Endothelial cell of umbilical vein (primary cell): Measurements from ENCODE around the gene PWP1.

ENCODE experiments used
- EZH2 ChIP-seq: IDR thresholded peaks from 2 replicates; pipeline ENCODE4 v1.6.1; 2012; ENCODE audit warnings: borderline replicate concordance, low read depth, mild to moderate bottlenecking, moderate library complexity, low read length, inconsistent platforms; ENCODE audit not compliant: severe bottlenecking
- FOS ChIP-seq: IDR thresholded peaks from 2 replicates; pipeline ENCODE4 v1.6.1; 2011; ENCODE audit warnings: mild to moderate bottlenecking, low read length, moderate library complexity, borderline replicate concordance; ENCODE audit not compliant: insufficient read depth
- JUN ChIP-seq: IDR thresholded peaks from 2 replicates; pipeline ENCODE4 v1.6.1; 2011; ENCODE audit warnings: borderline replicate concordance, low read depth; ENCODE audit not compliant: insufficient read length, insufficient read depth
- MYC ChIP-seq: IDR thresholded peaks from one replicate; pipeline ENCODE4 v1.6.1; 2011; ENCODE audit warnings: mild to moderate bottlenecking, low read depth, low read length
- POLR2A ChIP-seq: IDR thresholded peaks from 2 replicates; pipeline ENCODE4 v1.6.1; 2012; ENCODE audit warnings: low read depth, mild to moderate bottlenecking, control low read depth, low read length
- POLR2AphosphoS5 ChIP-seq: IDR thresholded peaks from 2 replicates; pipeline ENCODE4 v1.6.1; 2012; ENCODE audit warnings: low read depth, mild to moderate bottlenecking, control low read depth, low read length, moderate library complexity; ENCODE audit not compliant: insufficient read depth
- TF ChIP-seq, protein P1 (sequence below), 2 donors: IDR thresholded peaks; 1 replicate in 1 of 2; 2 replicates in 1 of 2; pipeline ENCODE4 v1.5.1; 2011; ENCODE audit warnings: low read length in 2 of 2, mild to moderate bottlenecking in 2 of 2, moderate library complexity in 2 of 2, control low read depth in 1 of 2, inconsistent platforms in 1 of 2, low read depth in 1 of 2; ENCODE audit not compliant: insufficient read depth in 1 of 2; ENCODE audit errors: extremely low read depth in 1 of 2
- TF ChIP-seq, protein P2 (sequence below): IDR thresholded peaks from 2 replicates; pipeline ENCODE4 v1.6.1; 2011; ENCODE audit not compliant: insufficient read depth, insufficient read length

DNA sequence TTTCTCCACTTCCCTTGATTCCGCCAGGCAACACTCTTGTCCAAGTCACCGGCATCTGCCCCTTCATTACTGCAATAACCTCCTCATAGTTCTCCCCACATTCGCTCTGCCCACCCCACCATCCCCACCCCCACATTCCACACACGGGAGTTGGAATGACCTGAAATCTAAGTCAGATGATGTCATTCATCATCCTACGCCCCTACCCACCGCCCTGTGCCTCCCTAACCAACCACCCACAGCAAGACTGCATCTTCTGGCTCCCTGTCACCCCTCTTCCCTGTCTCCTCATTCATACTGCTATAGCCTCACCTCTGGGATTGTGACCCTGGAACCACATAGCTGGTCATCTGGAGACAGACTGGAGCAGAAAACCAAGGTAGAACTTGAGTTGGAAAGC is 7.9 kb upstream of the PWP1 start:
- TF ChIP-seq POLR2AphosphoS5 (no peak), POLR2A (no peak), EZH2 (no peak), JUN (no peak), MYC (no peak), FOS (no peak)
- TF ChIP-seq, protein P1, sequence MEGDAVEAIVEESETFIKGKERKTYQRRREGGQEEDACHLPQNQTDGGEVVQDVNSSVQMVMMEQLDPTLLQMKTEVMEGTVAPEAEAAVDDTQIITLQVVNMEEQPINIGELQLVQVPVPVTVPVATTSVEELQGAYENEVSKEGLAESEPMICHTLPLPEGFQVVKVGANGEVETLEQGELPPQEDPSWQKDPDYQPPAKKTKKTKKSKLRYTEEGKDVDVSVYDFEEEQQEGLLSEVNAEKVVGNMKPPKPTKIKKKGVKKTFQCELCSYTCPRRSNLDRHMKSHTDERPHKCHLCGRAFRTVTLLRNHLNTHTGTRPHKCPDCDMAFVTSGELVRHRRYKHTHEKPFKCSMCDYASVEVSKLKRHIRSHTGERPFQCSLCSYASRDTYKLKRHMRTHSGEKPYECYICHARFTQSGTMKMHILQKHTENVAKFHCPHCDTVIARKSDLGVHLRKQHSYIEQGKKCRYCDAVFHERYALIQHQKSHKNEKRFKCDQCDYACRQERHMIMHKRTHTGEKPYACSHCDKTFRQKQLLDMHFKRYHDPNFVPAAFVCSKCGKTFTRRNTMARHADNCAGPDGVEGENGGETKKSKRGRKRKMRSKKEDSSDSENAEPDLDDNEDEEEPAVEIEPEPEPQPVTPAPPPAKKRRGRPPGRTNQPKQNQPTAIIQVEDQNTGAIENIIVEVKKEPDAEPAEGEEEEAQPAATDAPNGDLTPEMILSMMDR (IDR thresholded peaks at IDR 0.05; ENCODE audit: extremely low read depth in 1 of 2, insufficient read depth in 1 of 2, low read depth in 1 of 2, low read length in 2 of 2): no peak
- TF ChIP-seq, protein P2, sequence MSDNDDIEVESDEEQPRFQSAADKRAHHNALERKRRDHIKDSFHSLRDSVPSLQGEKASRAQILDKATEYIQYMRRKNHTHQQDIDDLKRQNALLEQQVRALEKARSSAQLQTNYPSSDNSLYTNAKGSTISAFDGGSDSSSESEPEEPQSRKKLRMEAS: no peak
